Left ventricle myocardium superior (tissue), 1 donor: ENCODE results near the gene SCAP. TPM values are rescaled to one million over a fixed set of nuclear protein-coding genes. Genes with fewer than 3 reads are reported as not detected.
"Not testable (repeated sequence)": the region's sequence is repeated elsewhere in the genome, so short reads cannot be mapped to it uniquely, and the experiment has no call there.

Source experiments
- ATAC-seq: fragments of 200-7000 bp; cut with Tn5 transposase; one replicate; pipeline ENCODE4 v1.9.1; 2020; ENCODE audit warnings: mild to moderate bottlenecking, moderate library complexity
- DNase-seq: peaks from one replicate; pipeline ENCODE4 v3.0.0-alpha.2; 2020
- intact Hi-C: fragments of 100-400 bp; cut with micrococcal nuclease; formaldehyde crosslinking; loops from one replicate; pipeline ENCODE4 v1.11.0; 2022
- total RNA-seq: library from RNA; stranded (reverse); fragmentation: NEBNext Ultra II Directional; extraction: Animal tissue kit (Norgen Biotek cat#: 25700); gene quantifications from one replicate; pipeline ENCODE4 v1.2.1, GENCODE V29; 2021
- donor health status: DM: no; HTN: yes; CAD: no; lungs with severe emphysema.

SCAP gene
- total RNA-seq, 1 donor from 2014 or later, result 53.0 TPM

DNA sequence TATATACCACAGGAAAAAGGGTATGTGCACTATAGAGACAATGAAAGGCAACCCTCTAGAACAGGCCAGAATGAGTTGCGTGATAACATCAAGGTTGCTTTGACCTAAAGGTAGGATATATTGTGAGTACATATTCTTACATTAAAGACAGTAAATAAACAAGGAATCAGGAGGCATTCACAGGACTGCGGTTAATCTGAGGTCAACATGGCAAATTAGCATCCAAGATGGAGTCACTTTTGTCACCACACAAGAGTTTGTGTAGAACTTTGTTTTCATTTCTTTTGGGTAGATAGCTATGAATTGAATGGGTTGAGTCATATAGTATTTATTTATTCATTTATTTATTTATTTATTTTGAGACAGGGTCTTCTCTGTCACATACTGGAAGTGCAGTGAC lies 11.5 kb upstream of the SCAP start:
- DNase-seq, result no peak
- no peak for ATAC-seq
- intact Hi-C loops, result no loop called here

DNA sequence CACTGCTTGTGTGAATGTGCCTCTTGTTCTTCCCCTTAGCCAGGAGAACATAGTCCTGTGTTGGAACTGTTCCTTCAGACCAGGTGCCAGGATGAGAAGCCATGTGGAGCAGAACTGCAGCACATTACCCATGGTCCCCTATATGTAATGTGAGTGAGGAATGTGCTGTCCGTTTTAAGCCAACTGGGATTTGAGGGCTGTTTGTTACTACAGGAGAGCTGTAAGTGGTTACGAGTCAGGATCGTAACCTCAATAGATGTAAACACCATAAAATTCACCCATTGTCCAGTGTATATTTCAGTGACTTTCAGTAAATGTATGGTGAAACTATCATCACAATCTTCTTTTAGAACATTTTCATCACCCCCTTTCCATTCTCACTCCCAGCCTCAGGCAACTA lies 10.1 kb upstream of the SCAP start:
- DNase-seq (no peak), ATAC-seq (no peak)
- intact Hi-C loops, result no loop called here

DNA sequence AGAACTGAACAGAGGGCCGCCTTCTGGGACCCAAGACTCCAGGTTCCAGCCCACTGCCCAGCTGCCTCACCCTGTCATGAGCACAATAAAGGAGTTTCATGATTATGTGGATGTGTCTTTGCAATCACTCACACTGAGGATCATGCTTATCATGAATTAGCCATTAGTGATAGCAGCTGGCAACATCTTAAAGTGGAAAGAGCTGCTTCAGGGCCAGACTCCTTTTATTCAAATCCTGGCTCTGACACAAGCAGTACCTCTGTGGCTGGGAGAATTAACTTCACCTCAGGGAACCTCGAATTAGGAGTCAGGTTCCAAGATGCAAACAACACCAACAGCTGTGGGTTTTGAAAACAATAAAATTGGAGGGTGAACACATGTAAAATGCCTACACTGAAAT lies 6.6 kb upstream of the SCAP start:
- intact Hi-C loops, result no loop called here
- no peak for ATAC-seq
- DNase-seq, result no peak

GRCh38 chr3:47481763-47482162 lies 6.0 kb upstream of the SCAP start:
- intact Hi-C loops, ATAC-seq, DNase-seq: not testable (repeated sequence)

GRCh38 chr3:47480267-47480666 lies 4.5 kb upstream of the SCAP start:
- ATAC-seq, intact Hi-C loops, DNase-seq: not testable (repeated sequence)

DNA sequence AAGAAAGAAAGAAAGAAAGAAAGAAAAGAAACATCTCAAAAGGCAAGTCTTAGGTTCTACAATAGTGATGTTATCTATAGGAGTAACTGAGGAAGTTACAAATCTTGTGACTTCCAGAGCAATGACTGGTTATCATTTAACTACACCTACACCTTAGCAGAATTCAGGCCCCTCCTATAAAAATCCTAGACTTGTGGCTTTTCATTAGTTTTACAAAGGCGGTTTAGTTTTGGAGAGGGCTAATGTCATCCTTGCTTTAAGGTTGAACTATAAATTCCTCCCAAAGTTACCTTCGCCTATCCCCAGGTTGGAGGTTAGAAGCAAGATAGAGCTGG lies 4.1 kb upstream of the SCAP start:
- intact Hi-C loops, result loop anchor here (10.0 kb wide), 1 partner anchor 55 kb away; no protein-coding TSS in a partner anchor
- DNase-seq, result no peak
- no peak for ATAC-seq

GRCh38 chr3:47478022-47478421 lies 2.3 kb upstream of the SCAP start:
- DNase-seq (no peak), ATAC-seq (no peak)
- intact Hi-C loops, result loop anchor here (10.0 kb wide), 1 partner anchor 53 kb away; no protein-coding TSS in a partner anchor

- no peak for ATAC-seq
- no peak for DNase-seq
- intact Hi-C loops, result loop anchor here (10.0 kb wide), 1 partner anchor 52 kb away; no protein-coding TSS in a partner anchor
Measured at GRCh38 chr3:47476644-47477199, 981 bp upstream of the SCAP start.

GRCh38 chr3:47476330-47476626 lies 537 bp upstream of the SCAP start:
- no peak for ATAC-seq
- intact Hi-C loops, result loop anchor here (10.0 kb wide), 1 partner anchor 51 kb away; no protein-coding TSS in a partner anchor
- no peak for DNase-seq

DNA sequence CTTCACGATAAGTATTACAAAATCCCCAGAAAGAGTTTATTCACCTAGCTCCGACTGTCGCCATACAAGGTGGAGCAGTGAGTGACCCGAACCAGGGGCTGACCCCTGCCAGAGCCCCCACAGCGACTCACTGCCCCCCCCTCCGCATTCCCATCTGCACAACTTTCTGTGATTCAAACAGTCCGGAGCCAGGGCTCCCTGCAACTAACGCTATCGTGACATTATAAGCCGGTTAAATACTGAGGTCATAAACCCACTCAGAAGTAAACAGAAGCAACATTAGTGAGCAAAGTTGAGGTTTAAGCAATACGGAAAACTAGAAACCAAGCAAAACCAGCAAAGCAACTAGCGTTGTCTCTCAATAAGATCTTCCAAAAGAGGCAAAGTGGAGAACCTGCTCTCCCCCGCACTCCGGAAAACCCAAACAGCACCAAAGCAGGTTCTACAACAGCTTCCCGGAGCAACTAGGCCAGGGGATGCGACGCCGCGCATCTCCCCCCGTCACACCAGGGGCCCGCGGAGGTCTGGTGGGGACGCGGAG lies 642 bp downstream of the SCAP start:
- ATAC-seq, result peak; percentile 3
- no peak for DNase-seq
- intact Hi-C loops, result loop anchor here (10.0 kb wide), 1 partner anchor 50 kb away; no protein-coding TSS in a partner anchor

- DNase-seq (no peak), ATAC-seq (no peak)
- intact Hi-C loops, result loop anchor here (10.0 kb wide), 1 partner anchor 49 kb away; no protein-coding TSS in a partner anchor
Measured at GRCh38 chr3:47473391-47473790, 2.4 kb downstream of the SCAP start.

DNA sequence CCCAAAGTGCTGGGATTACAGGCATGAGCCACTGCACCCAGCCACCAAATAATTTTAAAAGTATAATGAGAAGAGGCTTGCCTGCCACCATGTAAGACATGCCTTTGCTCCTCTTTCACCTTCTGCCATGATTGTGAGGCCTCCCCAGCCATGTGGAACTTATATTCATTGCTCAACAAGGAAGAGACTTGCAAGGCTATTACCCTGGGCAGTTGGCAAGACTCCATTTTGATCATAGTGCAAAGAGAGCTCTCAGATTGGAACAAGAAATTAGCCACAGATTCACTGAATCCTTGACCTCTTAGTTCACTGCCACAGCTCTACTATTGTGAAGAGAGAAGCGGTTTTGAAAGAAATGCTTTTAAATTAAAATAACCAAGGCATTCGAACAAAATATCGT lies 6.1 kb downstream of the SCAP start:
- intact Hi-C loops, result loop anchor here (10.0 kb wide), 1 partner anchor 45 kb away; no protein-coding TSS in a partner anchor
- DNase-seq (no peak), ATAC-seq (no peak)

DNA sequence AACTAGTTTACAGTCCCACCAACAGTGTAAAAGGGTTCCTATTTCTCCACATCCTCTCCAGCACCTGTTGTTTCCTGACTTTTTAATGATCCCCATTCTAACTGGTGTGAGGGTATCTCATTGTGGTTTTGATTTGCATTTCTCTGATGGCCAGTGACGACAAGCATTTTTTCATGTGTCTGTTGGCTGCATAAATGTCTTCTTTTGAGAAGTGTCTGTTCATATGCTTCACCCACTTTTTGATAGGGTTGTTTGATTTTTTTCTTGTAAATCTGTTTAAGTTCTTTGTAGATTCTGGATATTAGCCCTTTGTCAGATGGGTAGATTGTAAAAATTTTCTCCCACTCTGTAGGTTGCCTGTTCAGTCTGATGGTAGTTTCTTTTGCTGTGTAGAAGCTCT lies 7.4 kb downstream of the SCAP start:
- not testable (repeated sequence) for DNase-seq

GRCh38 chr3:47464588-47464987 lies 11.2 kb downstream of the SCAP start:
- no peak for ATAC-seq
- intact Hi-C loops, result no loop called here
- no peak for DNase-seq

More for the DNA sequence above, 7.4 kb downstream of the SCAP start:
- intact Hi-C loops, ATAC-seq: not testable (repeated sequence)

GRCh38 chr3:47459534-47460085 lies 16.1 kb downstream of the SCAP start:
- DNase-seq, intact Hi-C loops, ATAC-seq: not testable (repeated sequence)

GRCh38 chr3:47456984-47457383 lies 18.8 kb downstream of the SCAP start:
- ATAC-seq (no peak), DNase-seq (no peak)
- intact Hi-C loops, result no loop called here

GRCh38 chr3:47455806-47456452 lies 19.8 kb downstream of the SCAP start:
- intact Hi-C loops, result no loop called here
- no peak for ATAC-seq
- DNase-seq, result no peak

GRCh38 chr3:47452453-47453215 lies 23.1 kb downstream of the SCAP start:
- DNase-seq (no peak), ATAC-seq (no peak)
- intact Hi-C loops, result no loop called here

GRCh38 chr3:47444103-47444502 lies 31.6 kb downstream of the SCAP start:
- intact Hi-C loops, result no loop called here
- ATAC-seq (no peak), DNase-seq (no peak)

DNA sequence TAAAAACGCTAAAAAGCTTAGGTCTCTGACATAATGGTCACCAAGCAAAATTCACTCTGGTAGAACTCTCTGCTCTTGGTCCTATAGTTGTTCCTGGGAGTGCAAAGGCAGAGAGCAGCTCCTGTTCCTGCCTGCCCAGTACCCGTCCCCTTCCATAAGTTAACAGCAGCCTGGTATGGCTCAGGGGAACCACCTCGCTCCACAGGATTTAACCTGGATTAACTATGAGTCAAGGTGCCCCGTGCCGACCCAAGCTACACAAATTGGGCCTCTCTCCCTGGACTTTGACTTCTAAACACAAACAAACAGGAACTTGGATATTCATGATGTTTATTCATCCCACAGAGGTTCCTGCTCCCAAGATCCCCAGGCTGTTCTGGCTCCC lies 32.1 kb downstream of the SCAP start:
- intact Hi-C loops, result no loop called here
- DNase-seq (no peak), ATAC-seq (peak; percentile 33)
